GM23248 (cell line): ENCODE data around the gene TAPT1. TPM values are rescaled to one million over a fixed set of nuclear protein-coding genes. Genes with fewer than 3 reads are reported as not detected.
"Not testable (repeated sequence)": the region's sequence is repeated elsewhere in the genome, so short reads cannot be mapped to it uniquely, and the experiment has no call there.

Experiments
- DNase-seq: peaks from one replicate; pipeline ENCODE4 v3.0.0-alpha.2; 2015
- H2AFZ ChIP-seq: fragments of 200-600 bp; sonication (generic); 2 replicates; pipeline ENCODE4 v1.6.1; 2016; ENCODE audit warnings: antibody characterized with exemption
- H3F3A ChIP-seq: fragments of 200-600 bp; sonication (generic); 2 replicates; pipeline ENCODE4 v1.6.1; 2016; ENCODE audit warnings: mild to moderate bottlenecking, antibody characterized with exemption, mixed run types; ENCODE audit not compliant: insufficient read depth
- H3K27ac ChIP-seq: fragments of 200-600 bp; sonication (generic); 2 replicates; pipeline ENCODE4 v1.5.1; 2016; ENCODE audit warnings: mild to moderate bottlenecking
- H3K27me3 ChIP-seq: fragments of 200-600 bp; sonication (generic); replicated peaks from 2 replicates; pipeline ENCODE4 v1.6.1; 2016; ENCODE audit warnings: mild to moderate bottlenecking; ENCODE audit not compliant: insufficient read depth
- H3K36me3 ChIP-seq: fragments of 200-600 bp; sonication (generic); 2 replicates; pipeline ENCODE4 v1.6.1; 2016; ENCODE audit warnings: low read depth, mild to moderate bottlenecking
- H3K4me1 ChIP-seq: fragments of 200-600 bp; sonication (generic); 2 replicates; pipeline ENCODE4 v1.6.1; 2016; ENCODE audit warnings: mild to moderate bottlenecking; ENCODE audit not compliant: insufficient read depth
- H3K4me2 ChIP-seq: fragments of 200-600 bp; sonication (generic); one replicate; pipeline ENCODE4 v1.6.1; 2016; ENCODE audit warnings: mild to moderate bottlenecking; ENCODE audit not compliant: unreplicated experiment
- H3K4me3 ChIP-seq: fragments of 200-600 bp; sonication (generic); 2 replicates; pipeline ENCODE4 v1.5.1; 2016; ENCODE audit warnings: mild to moderate bottlenecking
- H3K79me2 ChIP-seq: fragments of 200-600 bp; sonication (generic); 2 replicates; pipeline ENCODE4 v1.6.1; 2016; ENCODE audit warnings: mild to moderate bottlenecking; ENCODE audit not compliant: insufficient read depth
- H3K9ac ChIP-seq: fragments of 200-600 bp; sonication (generic); 2 replicates; pipeline ENCODE4 v1.6.1; 2016; ENCODE audit warnings: mild to moderate bottlenecking
- H3K9me2 ChIP-seq: fragments of 200-600 bp; sonication (generic); 2 replicates; pipeline ENCODE4 v1.6.1; 2016; ENCODE audit warnings: mixed run types, mild to moderate bottlenecking, moderate library complexity; ENCODE audit not compliant: insufficient read depth
- H3K9me3 ChIP-seq: fragments of 200-600 bp; sonication (generic); one replicate; pipeline ENCODE4 v1.6.1; 2017; ENCODE audit warnings: low read depth
- H4K20me1 ChIP-seq: fragments of 200-600 bp; sonication (generic); 2 replicates; pipeline ENCODE4 v1.6.0; 2016; ENCODE audit not compliant: insufficient read depth
- EZH2 ChIP-seq: fragments of 200-600 bp; sonication (generic); IDR thresholded peaks from 2 replicates; pipeline ENCODE4 v1.6.1; 2018; ENCODE audit warnings: antibody characterized with exemption, mild to moderate bottlenecking; ENCODE audit not compliant: insufficient read depth, poor library complexity, severe bottlenecking
- EZH2phosphoT487 ChIP-seq: fragments of 200-600 bp; sonication (generic); IDR thresholded peaks from 2 replicates; pipeline ENCODE4 v1.6.1; 2018; ENCODE audit warnings: antibody characterized with exemption, moderate library complexity, mild to moderate bottlenecking, low read depth; ENCODE audit not compliant: insufficient read depth
- WGBS, 2 experiments: methylation state at CpG; one replicate each; pipeline ENCODE4 v1.1.6; 2015 to 2017; ENCODE audit warnings: low lambda C conversion rate in 2 of 2, low coverage in 1 of 2; ENCODE audit errors: missing lambda C conversion rate in 2 of 2; 5-methylcytosine and 5-hydroxymethylcytosine counted together
- in situ Hi-C: fragments of 300-500 bp; cut with MboI; formaldehyde crosslinking; loops from 2 replicates; pipeline ENCODE4 v1.15.0; 2020
- polyA plus RNA-seq: library from polyadenylated mRNA; unstranded; fragments of >200 nt; fragmentation: Nextera tagmentation; extraction: Ambion mirVana; gene quantifications from 2 replicates; pipeline ENCODE4 v1.2.1, GENCODE V29; 2016
- total RNA-seq: library from RNA; depleted of rRNA; stranded (reverse); fragments of >200 nt; shearing (Covaris generic); gene quantifications from 2 replicates; pipeline ENCODE4 v1.2.3, GENCODE V29; 2014

The TAPT1 gene
- total and polyA plus RNA-seq, 2 experiments from 2014 or later, result 7.8 to 13.2 TPM

GRCh38 chr4:16155528-16156169, 70.6 kb downstream of the TAPT1 start:
- no peak overlapping the region for H3K4me3 ChIP-seq
- H3K79me2 ChIP-seq, result no peaks in the 10 kb centered on the region
- DNase-seq, result no peak
- no peaks in the 10 kb centered on the region for H3K36me3 ChIP-seq
- H4K20me1 ChIP-seq, result no peaks in the 10 kb centered on the region
- H3K4me1 ChIP-seq, result no peaks in the 10 kb centered on the region
- TF ChIP-seq EZH2phosphoT487 (no peak), EZH2 (no peak)
- H3K9me2 ChIP-seq, result no peaks in the 10 kb centered on the region
- no peaks in the 10 kb centered on the region for H3K9me3 ChIP-seq
- no peak overlapping the region for H2AFZ ChIP-seq
- WGBS, 2 experiments, result 70 to 75% methylated on average over 9 of the region's 9 CpGs
- H3K9ac ChIP-seq, result no peak overlapping the region
- H3K4me2 ChIP-seq, result no peak overlapping the region
- in situ Hi-C loops, result no loop called here
- H3K27ac ChIP-seq, result no peak overlapping the region
- H3K27me3 ChIP-seq, result no peaks in the 10 kb centered on the region; the same call in 1 of the 2 replicates
- no peaks in the 10 kb centered on the region for H3F3A ChIP-seq

GRCh38 chr4:16154451-16154850, 71.8 kb downstream of the TAPT1 start:
- Histone ChIP-seq H3K4me2 (no peak overlapping the region), H4K20me1 (no peaks in the 10 kb centered on the region), H3K4me3 (no peak overlapping the region), H3K36me3 (no peaks in the 10 kb centered on the region), H3K9me2 (no peaks in the 10 kb centered on the region), H3K27ac (no peak overlapping the region), H3K27me3 (no peaks in the 10 kb centered on the region; the same call in 1 of the 2 replicates), H3K4me1 (no peaks in the 10 kb centered on the region), H3K79me2 (no peaks in the 10 kb centered on the region), H3F3A (no peaks in the 10 kb centered on the region), H2AFZ (no peak overlapping the region), H3K9me3 (no peaks in the 10 kb centered on the region), H3K9ac (no peak overlapping the region)
- WGBS, 2 experiments, result 68 to 79% methylated on average over 3 of the region's 3 CpGs
- TF ChIP-seq EZH2phosphoT487 (no peak), EZH2 (no peak)
- in situ Hi-C loops, result no loop called here
- DNase-seq, result no peak

- H3K9me3 ChIP-seq, result no peaks in the 10 kb centered on the region
- TF ChIP-seq EZH2, result no peak
- no peak for TF ChIP-seq EZH2phosphoT487
- peak; percentile 6 for DNase-seq
- no peak overlapping the region for H3K27ac ChIP-seq
- no peaks in the 10 kb centered on the region for H3K36me3 ChIP-seq
- H3K4me2 ChIP-seq, result no peak overlapping the region
- H2AFZ ChIP-seq, result no peak overlapping the region
- H3K79me2 ChIP-seq, result no peaks in the 10 kb centered on the region
- in situ Hi-C loops, result no loop called here
- no peaks in the 10 kb centered on the region for H3K4me1 ChIP-seq
- no peaks in the 10 kb centered on the region; the same call in none of the 2 replicates for H3K27me3 ChIP-seq
- H3K4me3 ChIP-seq, result no peak overlapping the region
- no peak overlapping the region for H3K9ac ChIP-seq
- H3K9me2 ChIP-seq, result no peaks in the 10 kb centered on the region
- H3F3A ChIP-seq, result no peaks in the 10 kb centered on the region
- 63 to 78% methylated on average over 2 of the region's 2 CpGs for WGBS, 2 experiments
- H4K20me1 ChIP-seq, result no peaks in the 10 kb centered on the region
These were observed 75.6 kb downstream of the TAPT1 start for GRCh38 chr4:16150716-16151115.

GRCh38 chr4:16144913-16145312, 81.4 kb downstream of the TAPT1 start:
- H3K4me2 ChIP-seq, H3F3A ChIP-seq, H3K9me3 ChIP-seq, H2AFZ ChIP-seq, H3K9ac ChIP-seq, H3K27ac ChIP-seq, H3K36me3 ChIP-seq, H3K79me2 ChIP-seq, H3K9me2 ChIP-seq, DNase-seq, H3K4me3 ChIP-seq, H4K20me1 ChIP-seq, H3K4me1 ChIP-seq, in situ Hi-C loops: not testable (repeated sequence)
- H3K27me3 ChIP-seq, result peaks cover 19% of the 10 kb centered on the region
- 66% methylated on average over 9 of the region's 9 CpGs for WGBS, 2 experiments
